Inflammatory macrophage treated with lipopolysaccharide for 4 hours (primary cell): ENCODE data around the gene ILRUN.
A peak's percentile ranks its signal among the peaks of the same experiment; 100 is the strongest.
"Not testable (repeated sequence)": the region's sequence is repeated elsewhere in the genome, so short reads cannot be mapped to it uniquely, and the experiment has no call there.

ENCODE experiments used
- DNase-seq: peaks from one replicate; pipeline ENCODE4 v3.0.0-alpha.2; 2020

Gene ILRUN

GRCh38 chr6:34696189-34696738, 303 bp downstream of the ILRUN start:
- DNase-seq, result peak; percentile 62

- no peak for DNase-seq
Measured at GRCh38 chr6:34695729-34696188, 808 bp downstream of the ILRUN start.

GRCh38 chr6:34692280-34692679, 4.3 kb downstream of the ILRUN start:
- DNase-seq, result no peak

GRCh38 chr6:34689742-34690141, 6.8 kb downstream of the ILRUN start:
- no peak for DNase-seq

GRCh38 chr6:34688956-34689355, 7.6 kb downstream of the ILRUN start:
- DNase-seq, result no peak

GRCh38 chr6:34684919-34685318, 11.6 kb downstream of the ILRUN start:
- DNase-seq, result no peak

- DNase-seq, result no peak
Measured at GRCh38 chr6:34684364-34684763, 12.2 kb downstream of the ILRUN start.

- DNase-seq, result peak; percentile 56
Measured at GRCh38 chr6:34680802-34681515, 15.6 kb downstream of the ILRUN start.

GRCh38 chr6:34680313-34680712, 16.3 kb downstream of the ILRUN start:
- DNase-seq, result not testable (repeated sequence)

- DNase-seq, result peak; percentile 65
Measured at GRCh38 chr6:34679552-34680253, 16.9 kb downstream of the ILRUN start.

GRCh38 chr6:34676140-34676539, 20.4 kb downstream of the ILRUN start:
- no peak for DNase-seq

GRCh38 chr6:34674930-34675329, 21.6 kb downstream of the ILRUN start:
- not testable (repeated sequence) for DNase-seq

GRCh38 chr6:34674268-34674639, 22.3 kb downstream of the ILRUN start:
- no peak for DNase-seq

- no peak for DNase-seq
Measured at GRCh38 chr6:34673064-34673463, 23.5 kb downstream of the ILRUN start.

GRCh38 chr6:34672657-34673043, 23.9 kb downstream of the ILRUN start:
- DNase-seq, result no peak

GRCh38 chr6:34671801-34672656, 24.5 kb downstream of the ILRUN start:
- peak; percentile 93 for DNase-seq

GRCh38 chr6:34671367-34671766, 25.2 kb downstream of the ILRUN start:
- DNase-seq, result peak; percentile 49

GRCh38 chr6:34668799-34669198, 27.8 kb downstream of the ILRUN start:
- DNase-seq, result not testable (repeated sequence)

GRCh38 chr6:34667481-34668238, 28.9 kb downstream of the ILRUN start:
- DNase-seq, result no peak

GRCh38 chr6:34665019-34665418, 31.5 kb downstream of the ILRUN start:
- DNase-seq, result no peak

- peak; percentile 60 for DNase-seq
Measured at GRCh38 chr6:34664256-34664971, 32.2 kb downstream of the ILRUN start.

GRCh38 chr6:34663831-34664255, 32.7 kb downstream of the ILRUN start:
- peak; percentile 90 for DNase-seq
